AG04450 (cell line): ENCODE results near the gene BMP5. TPM values are rescaled to one million over a fixed set of nuclear protein-coding genes. Genes with fewer than 3 reads are reported as not detected.

Source experiments
- CTCF ChIA-PET: fragments of 300-600, 350-600 bp; formaldehyde crosslinking; extraction: SDS; loops from one replicate; lab custom pipeline; 2022; ENCODE audit warnings: antibody characterized with exemption, inconsistent platforms; lab: Charles Lee
- POLR2A ChIA-PET: fragments of 350-600 bp; formaldehyde crosslinking; extraction: SDS; loops from one replicate; lab custom pipeline; 2021; ENCODE audit warnings: antibody characterized with exemption, inconsistent platforms; lab: Yijun Ruan, JAX
- DNase-seq: peaks from one replicate; pipeline ENCODE4 v3.0.0-alpha.2; 2011; ENCODE audit warnings: low read depth, low spot score
- H3K27ac ChIP-seq: one replicate; pipeline ENCODE4 v1.5.1; 2012; ENCODE audit warnings: low read depth, low read length, control low read depth
- H3K27me3 ChIP-seq: one replicate; pipeline ENCODE4 v1.6.0; 2012; ENCODE audit warnings: low read length; ENCODE audit not compliant: control insufficient read depth, insufficient read depth
- H3K4me3 ChIP-seq: 2 replicates; pipeline ENCODE4 v1.5.1; 2011; ENCODE audit warnings: mild to moderate bottlenecking, low read depth, low read length, control low read depth
- H3K9me3 ChIP-seq: 2 replicates; pipeline ENCODE4 v1.5.1; 2012; ENCODE audit warnings: low read length; ENCODE audit not compliant: control insufficient read depth, insufficient read depth
- CTCF ChIP-seq: IDR thresholded peaks from 2 replicates; pipeline ENCODE4 v1.5.1; 2011; ENCODE audit warnings: low read depth, low read length, control low read depth, inconsistent platforms
- polyA plus RNA-seq: library from polyadenylated mRNA; depleted of rRNA; stranded (reverse); fragments of >200 nt; gene quantifications from 2 replicates; pipeline ENCODE4 v1.2.3, GENCODE V29; 2011

BMP5 gene
- polyA plus RNA-seq, 1 experiment: 0.63 TPM

- no peaks in the 10 kb centered on the region for H3K27me3 ChIP-seq
- POLR2A ChIA-PET: no interaction called here
- no peak for TF ChIP-seq CTCF
- no peaks in the 10 kb centered on the region for H3K9me3 ChIP-seq
- H3K4me3 ChIP-seq: no peak overlapping the region
- CTCF ChIA-PET: interaction anchor here (1.4 kb wide), 1 partner anchor 195 kb away, joined by 3 read pairs; no protein-coding TSS in a partner anchor
- H3K27ac ChIP-seq: no peak overlapping the region
- DNase-seq: no peak
These were observed 128.9 kb downstream of the BMP5 start for GRCh38 chr6:55746473-55746872.

GRCh38 chr6:55734256-55734655, 141.1 kb downstream of the BMP5 start:
- CTCF ChIA-PET: no interaction called here
- POLR2A ChIA-PET: no interaction called here

GRCh38 chr6:55729665-55730064, 145.7 kb downstream of the BMP5 start:
- no peak for TF ChIP-seq CTCF
- no peaks in the 10 kb centered on the region for H3K27me3 ChIP-seq
- CTCF ChIA-PET: no interaction called here
- no peak overlapping the region for H3K4me3 ChIP-seq
- no peak overlapping the region for H3K27ac ChIP-seq
- H3K9me3 ChIP-seq: no peaks in the 10 kb centered on the region
- DNase-seq: no peak
- POLR2A ChIA-PET: no interaction called here

More at GRCh38 chr6:55734256-55734655, 141.1 kb downstream of the BMP5 start:
- Histone ChIP-seq H3K27ac (no peak overlapping the region), H3K9me3 (peaks cover 8% of the 10 kb centered on the region), H3K27me3 (no peaks in the 10 kb centered on the region), H3K4me3 (no peak overlapping the region)
- no peak for DNase-seq
- TF ChIP-seq CTCF: no peak

- TF ChIP-seq CTCF: no peak
- no peak overlapping the region for H3K4me3 ChIP-seq
- H3K9me3 ChIP-seq: no peaks in the 10 kb centered on the region
- no peak overlapping the region for H3K27ac ChIP-seq
- no peaks in the 10 kb centered on the region for H3K27me3 ChIP-seq
- ChIA-PET POLR2A (no interaction called here), CTCF (no interaction called here)
- DNase-seq: no peak
These were observed 149.2 kb downstream of the BMP5 start for GRCh38 chr6:55726144-55726543.

- Histone ChIP-seq H3K27ac (no peak overlapping the region), H3K9me3 (no peaks in the 10 kb centered on the region; the same call in 1 of the 2 replicates), H3K4me3 (no peak overlapping the region), H3K27me3 (no peaks in the 10 kb centered on the region)
- ChIA-PET POLR2A (no interaction called here), CTCF (interaction anchor here (1.6 kb wide), 1 partner anchor 78 kb away, joined by 3 read pairs; no protein-coding TSS in a partner anchor)
- DNase-seq: no peak
- no peak for TF ChIP-seq CTCF
These were observed 160.6 kb downstream of the BMP5 start for GRCh38 chr6:55714831-55715230.
